Fibroblast of lung (primary cell): ENCODE measurements around the gene C11orf58. TPM values are rescaled to one million over a fixed set of nuclear protein-coding genes. Genes with fewer than 3 reads are reported as not detected.

Experiments
- DNase-seq, 2 donors: peaks; one replicate each; pipeline versions ENCODE4 v3.0.0 to v3.0.0-alpha.2; 2010; ENCODE audit warnings: low read depth in 2 of 2
- H2AFZ ChIP-seq: 2 replicates; pipeline ENCODE4 v1.5.1; 2012; ENCODE audit warnings: low read length, control low read depth, inconsistent platforms
- H3K27ac ChIP-seq: 2 replicates; pipeline ENCODE4 v1.5.1; 2011; ENCODE audit warnings: low read length, control low read depth; ENCODE audit not compliant: insufficient read depth
- H3K27me3 ChIP-seq: 2 replicates; pipeline ENCODE4 v1.5.1; 2011; ENCODE audit warnings: mild to moderate bottlenecking, low read length; ENCODE audit not compliant: control insufficient read depth, insufficient read depth
- H3K36me3 ChIP-seq: 2 replicates; pipeline ENCODE4 v1.5.1; 2011; ENCODE audit warnings: low read length; ENCODE audit not compliant: control insufficient read depth, insufficient read depth
- H3K4me1 ChIP-seq: 2 replicates; pipeline ENCODE4 v1.5.1; 2011; ENCODE audit warnings: low read length; ENCODE audit not compliant: control insufficient read depth, insufficient read depth; ENCODE audit errors: extremely low read depth
- H3K4me2 ChIP-seq: 2 replicates; pipeline ENCODE4 v1.5.1; 2011; ENCODE audit warnings: low read length, control low read depth; ENCODE audit not compliant: insufficient read depth; ENCODE audit errors: extremely low read depth
- H3K4me3 ChIP-seq, 4 experiments: fragments of 200-600 bp in 1 of 4; sonication (generic) in 1 of 4; replicated peaks in 1 of 4; 2 replicates each; pipeline ENCODE4 v1.5.1; 2011 to 2016; ENCODE audit warnings: low read length in 4 of 4, low read depth in 3 of 4, mild to moderate bottlenecking in 3 of 4, control low read depth in 2 of 4, inconsistent platforms in 1 of 4, mixed read lengths in 1 of 4; ENCODE audit not compliant: insufficient read depth in 1 of 4; ENCODE audit errors: control extremely low read depth in 1 of 4
- H3K79me2 ChIP-seq: 2 replicates; pipeline ENCODE4 v1.5.1; 2012; ENCODE audit warnings: mild to moderate bottlenecking, low read length, inconsistent platforms; ENCODE audit not compliant: control insufficient read depth, insufficient read depth
- H3K9ac ChIP-seq: 2 replicates; pipeline ENCODE4 v1.5.1; 2011; ENCODE audit warnings: mild to moderate bottlenecking, low read length, control low read depth; ENCODE audit not compliant: insufficient read depth
- H3K9me3 ChIP-seq: 2 replicates; pipeline ENCODE4 v1.5.1; 2012; ENCODE audit warnings: low read depth, low read length; ENCODE audit not compliant: control insufficient read depth, insufficient read depth
- H4K20me1 ChIP-seq: 2 replicates; pipeline ENCODE4 v1.5.1; 2011; ENCODE audit warnings: low read length; ENCODE audit not compliant: control insufficient read depth, insufficient read depth; ENCODE audit errors: extremely low read depth
- EZH2 ChIP-seq: IDR thresholded peaks from 2 replicates; pipeline ENCODE4 v1.5.1; 2012; ENCODE audit warnings: low read length, control low read depth, mild to moderate bottlenecking; ENCODE audit errors: missing control alignments
- polyA plus RNA-seq, 2 donors: library from polyadenylated mRNA; depleted of rRNA in 1 of 2; stranded (reverse) in 1 of 2; unstranded in 1 of 2; fragments of >200 nt; gene quantifications; 2 replicates each; pipeline ENCODE4 v1.2.1, GENCODE V29; 2011 to 2012; ENCODE audit warnings: missing spikeins in 1 of 2
- total RNA-seq: library from RNA; depleted of rRNA; stranded (reverse); fragments of >200 nt; gene quantifications from 2 replicates; pipeline ENCODE4 v1.2.1, GENCODE V29; 2014
- TF ChIP-seq, protein P1 (sequence below), 2 donors: IDR thresholded peaks in 1 of 2; conservative IDR thresholded peaks in 1 of 2; 1 replicate in 1 of 2; 2 replicates in 1 of 2; pipeline ENCODE4 v1.5.1; 2011 to 2012; ENCODE audit warnings: low read length in 2 of 2, control low read depth in 1 of 2, inconsistent platforms in 1 of 2, low read depth in 1 of 2, mild to moderate bottlenecking in 1 of 2

The C11orf58 gene
- total and polyA plus RNA-seq, 2 donors (not counting 1 experiment from before 2014, with no cell fraction given): 183 to 184 TPM

- Histone ChIP-seq H3K4me2 (no peak overlapping the region), H3K4me3 (no peak overlapping the region), H3K27ac (no peak overlapping the region), H4K20me1 (no peaks in the 10 kb centered on the region), H3K79me2 (no peaks in the 10 kb centered on the region), H3K36me3 (no peaks in the 10 kb centered on the region), H3K9ac (no peak overlapping the region), H3K9me3 (no peaks in the 10 kb centered on the region), H3K4me1 (no peaks in the 10 kb centered on the region), H3K27me3 (no peaks in the 10 kb centered on the region), H2AFZ (no peak overlapping the region)
- DNase-seq: peak in 1 of 2 donors; percentile 2
- TF ChIP-seq, protein P1, sequence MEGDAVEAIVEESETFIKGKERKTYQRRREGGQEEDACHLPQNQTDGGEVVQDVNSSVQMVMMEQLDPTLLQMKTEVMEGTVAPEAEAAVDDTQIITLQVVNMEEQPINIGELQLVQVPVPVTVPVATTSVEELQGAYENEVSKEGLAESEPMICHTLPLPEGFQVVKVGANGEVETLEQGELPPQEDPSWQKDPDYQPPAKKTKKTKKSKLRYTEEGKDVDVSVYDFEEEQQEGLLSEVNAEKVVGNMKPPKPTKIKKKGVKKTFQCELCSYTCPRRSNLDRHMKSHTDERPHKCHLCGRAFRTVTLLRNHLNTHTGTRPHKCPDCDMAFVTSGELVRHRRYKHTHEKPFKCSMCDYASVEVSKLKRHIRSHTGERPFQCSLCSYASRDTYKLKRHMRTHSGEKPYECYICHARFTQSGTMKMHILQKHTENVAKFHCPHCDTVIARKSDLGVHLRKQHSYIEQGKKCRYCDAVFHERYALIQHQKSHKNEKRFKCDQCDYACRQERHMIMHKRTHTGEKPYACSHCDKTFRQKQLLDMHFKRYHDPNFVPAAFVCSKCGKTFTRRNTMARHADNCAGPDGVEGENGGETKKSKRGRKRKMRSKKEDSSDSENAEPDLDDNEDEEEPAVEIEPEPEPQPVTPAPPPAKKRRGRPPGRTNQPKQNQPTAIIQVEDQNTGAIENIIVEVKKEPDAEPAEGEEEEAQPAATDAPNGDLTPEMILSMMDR (conservative IDR thresholded peaks at IDR 0.05 in 1 of 2, IDR thresholded peaks at IDR 0.05 in 1 of 2; ENCODE audit: low read depth in 1 of 2, low read length in 2 of 2): no peak
- TF ChIP-seq EZH2: no peak
Observed at GRCh38 chr11:16713594-16713993, 24.9 kb upstream of the C11orf58 start.

DNA sequence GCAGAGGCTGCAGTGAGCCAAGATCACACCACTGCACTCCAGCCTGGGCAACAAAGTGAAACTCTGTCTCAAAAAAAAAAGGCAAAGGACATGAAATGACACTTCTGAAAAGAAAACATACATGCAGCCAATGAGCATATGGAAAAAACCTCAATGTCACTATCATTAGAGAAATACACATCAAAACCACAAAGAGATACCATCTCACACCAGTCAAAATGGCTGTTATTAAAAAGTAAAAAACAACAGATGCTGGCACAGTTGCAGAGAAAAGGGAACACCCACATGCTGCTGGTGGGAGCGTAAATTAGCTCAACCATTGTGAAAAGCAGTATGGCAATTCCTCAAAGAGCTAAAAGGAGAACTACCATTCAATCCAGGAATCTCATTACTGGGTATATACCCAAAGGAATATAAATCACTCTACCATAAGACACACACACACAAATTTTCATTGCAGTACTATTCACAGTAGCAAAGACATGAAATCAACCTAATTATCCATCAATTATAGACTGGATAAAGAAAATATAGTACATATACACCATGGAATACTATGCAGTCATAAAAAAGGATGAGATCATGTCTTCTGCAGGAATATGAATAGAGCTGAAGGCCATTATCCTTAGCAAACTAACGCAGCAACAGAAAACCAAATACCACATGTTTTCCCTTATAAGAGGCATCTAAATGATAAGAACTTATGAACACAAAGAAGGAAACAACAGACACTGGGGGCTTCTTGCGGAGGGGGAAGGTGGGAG, 15.7 kb upstream of the C11orf58 start:
- no peak overlapping the region for H2AFZ ChIP-seq
- no peak for TF ChIP-seq EZH2
- TF ChIP-seq, protein P1 (conservative IDR thresholded peaks at IDR 0.05 in 1 of 2, IDR thresholded peaks at IDR 0.05 in 1 of 2; ENCODE audit: low read depth in 1 of 2, low read length in 2 of 2): no peak
- H4K20me1 ChIP-seq: no peaks in the 10 kb centered on the region
- no peak overlapping the region for H3K4me2 ChIP-seq
- H3K9me3 ChIP-seq: no peaks in the 10 kb centered on the region
- H3K36me3 ChIP-seq: no peaks in the 10 kb centered on the region
- H3K79me2 ChIP-seq: no peaks in the 10 kb centered on the region
- H3K9ac ChIP-seq: no peak overlapping the region
- H3K27me3 ChIP-seq: no peaks in the 10 kb centered on the region
- no peak overlapping the region for H3K27ac ChIP-seq
- H3K4me3 ChIP-seq: no peak overlapping the region
- no peak for DNase-seq
- no peaks in the 10 kb centered on the region for H3K4me1 ChIP-seq

GRCh38 chr11:16727806-16728205, 10.6 kb upstream of the C11orf58 start:
- Histone ChIP-seq H3K27me3 (no peaks in the 10 kb centered on the region), H3K4me3 (no peak overlapping the region), H4K20me1 (no peaks in the 10 kb centered on the region), H3K27ac (no peak overlapping the region), H3K4me1 (no peaks in the 10 kb centered on the region), H3K4me2 (no peak overlapping the region), H2AFZ (no peak overlapping the region), H3K9ac (no peak overlapping the region), H3K9me3 (no peaks in the 10 kb centered on the region), H3K79me2 (no peaks in the 10 kb centered on the region), H3K36me3 (no peaks in the 10 kb centered on the region)
- TF ChIP-seq, protein P1 (conservative IDR thresholded peaks at IDR 0.05 in 1 of 2, IDR thresholded peaks at IDR 0.05 in 1 of 2; ENCODE audit: low read depth in 1 of 2, low read length in 2 of 2): no peak
- TF ChIP-seq EZH2: no peak
- DNase-seq: no peak
